ENCODE measurements around the gene RAI1. TPM values are rescaled to one million over a fixed set of nuclear protein-coding genes. Genes with fewer than 3 reads are reported as not detected.

Gene RAI1
- total RNA-seq, 2 donors from 2014 or later: 35.9 to 42.9 TPM

DNA sequence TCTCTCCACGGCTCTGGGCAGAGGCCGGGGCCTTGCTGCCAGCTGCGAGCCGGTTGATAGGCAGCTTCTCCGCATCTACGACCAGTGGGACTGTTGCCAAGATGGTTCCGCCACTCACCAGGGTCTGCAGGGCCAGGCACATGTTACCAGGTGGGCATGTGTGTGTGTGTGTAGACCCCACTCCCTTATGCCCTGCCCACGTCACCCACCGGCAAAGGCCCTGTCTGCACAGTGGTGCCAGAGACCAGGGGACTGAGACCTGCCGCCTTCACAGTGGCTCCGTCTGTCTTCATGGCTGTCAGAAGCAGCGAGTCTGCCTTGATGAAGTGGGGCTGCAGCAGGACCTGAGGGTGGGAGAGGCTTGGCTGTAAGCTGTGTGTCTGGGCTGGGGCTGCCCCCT lies 137.9 kb downstream of the RAI1 start:
- Histone ChIP-seq H3K27ac (ENCODE audit: low read depth, low read length) (no peak overlapping the region), H3K9ac (ENCODE audit: extremely low read depth, low read length, poor library complexity, severe bottlenecking) (no peak overlapping the region), H3K4me3 (ENCODE audit: low read length) (no peak overlapping the region), H3K36me3 (ENCODE audit: control insufficient read depth, insufficient read depth, low read length) (peaks cover 33% of the 10 kb centered on the region), H3K4me1 (ENCODE audit: control insufficient read depth, insufficient read depth, low read length) (peaks cover 11% of the 10 kb centered on the region), H3K9me3 (ENCODE audit: control insufficient read depth, low read length) (no peaks in the 10 kb centered on the region), H3K27me3 (ENCODE audit: control insufficient read depth, insufficient read depth, low read length, poor library complexity, severe bottlenecking) (no peaks in the 10 kb centered on the region)
- TF ChIP-seq, protein P1, sequence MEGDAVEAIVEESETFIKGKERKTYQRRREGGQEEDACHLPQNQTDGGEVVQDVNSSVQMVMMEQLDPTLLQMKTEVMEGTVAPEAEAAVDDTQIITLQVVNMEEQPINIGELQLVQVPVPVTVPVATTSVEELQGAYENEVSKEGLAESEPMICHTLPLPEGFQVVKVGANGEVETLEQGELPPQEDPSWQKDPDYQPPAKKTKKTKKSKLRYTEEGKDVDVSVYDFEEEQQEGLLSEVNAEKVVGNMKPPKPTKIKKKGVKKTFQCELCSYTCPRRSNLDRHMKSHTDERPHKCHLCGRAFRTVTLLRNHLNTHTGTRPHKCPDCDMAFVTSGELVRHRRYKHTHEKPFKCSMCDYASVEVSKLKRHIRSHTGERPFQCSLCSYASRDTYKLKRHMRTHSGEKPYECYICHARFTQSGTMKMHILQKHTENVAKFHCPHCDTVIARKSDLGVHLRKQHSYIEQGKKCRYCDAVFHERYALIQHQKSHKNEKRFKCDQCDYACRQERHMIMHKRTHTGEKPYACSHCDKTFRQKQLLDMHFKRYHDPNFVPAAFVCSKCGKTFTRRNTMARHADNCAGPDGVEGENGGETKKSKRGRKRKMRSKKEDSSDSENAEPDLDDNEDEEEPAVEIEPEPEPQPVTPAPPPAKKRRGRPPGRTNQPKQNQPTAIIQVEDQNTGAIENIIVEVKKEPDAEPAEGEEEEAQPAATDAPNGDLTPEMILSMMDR (conservative IDR thresholded peaks at IDR 0.05): no peak
- H3K27me3 Mint-ChIP-seq (ENCODE audit: insufficient read depth): no peaks in the 10 kb centered on the region
- peaks cover 40% of the 10 kb centered on the region for H3K36me3 Mint-ChIP-seq (ENCODE audit: low read depth)
- H3K27ac Mint-ChIP-seq: no peak overlapping the region
- H3K4me1 Mint-ChIP-seq: peaks cover 3% of the 10 kb centered on the region
- DNase-seq: no peak
- 94 to 100% methylated on average over 1 to 12 of the region's 12 CpGs for WGBS, 2 experiments (ENCODE audit: insufficient coverage in 1 of 2, insufficient read length in 1 of 2)
- no peak overlapping the region for H3K4me3 Mint-ChIP-seq
- H3K9me3 Mint-ChIP-seq: no peaks in the 10 kb centered on the region

DNA sequence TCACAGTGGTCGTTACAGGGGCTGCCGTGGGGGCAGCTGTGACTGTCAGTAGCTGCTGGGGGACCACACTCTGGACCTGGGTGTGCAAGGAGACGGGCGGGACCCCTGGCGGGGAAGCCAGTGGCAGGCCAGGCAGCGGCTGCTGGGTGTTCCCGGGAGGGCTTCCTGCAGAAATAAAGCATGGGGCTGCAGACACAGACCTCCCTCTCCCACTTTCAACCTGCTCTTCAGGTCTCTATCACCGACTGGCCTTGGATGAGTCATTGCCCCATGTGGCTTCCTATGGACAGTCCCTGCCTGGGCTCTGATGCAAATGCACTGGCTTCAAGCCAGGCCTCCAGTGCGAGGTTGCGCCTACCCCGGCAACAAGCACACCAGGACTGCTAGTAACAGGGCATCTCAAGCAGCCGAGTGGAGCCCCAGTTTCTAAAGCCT lies 138.3 kb downstream of the RAI1 start:
- Histone ChIP-seq H3K4me3 (ENCODE audit: low read length) (no peak overlapping the region), H3K4me1 (ENCODE audit: control insufficient read depth, insufficient read depth, low read length) (peaks cover 16% of the 10 kb centered on the region), H3K9ac (ENCODE audit: extremely low read depth, low read length, poor library complexity, severe bottlenecking) (no peak overlapping the region), H3K27ac (ENCODE audit: low read depth, low read length) (no peak overlapping the region), H3K27me3 (ENCODE audit: control insufficient read depth, insufficient read depth, low read length, poor library complexity, severe bottlenecking) (no peaks in the 10 kb centered on the region), H3K9me3 (ENCODE audit: control insufficient read depth, low read length) (no peaks in the 10 kb centered on the region), H3K36me3 (ENCODE audit: control insufficient read depth, insufficient read depth, low read length) (peaks cover 33% of the 10 kb centered on the region)
- Mint-ChIP-seq H3K9me3 (no peaks in the 10 kb centered on the region), H3K27me3 (ENCODE audit: insufficient read depth) (no peaks in the 10 kb centered on the region), H3K36me3 (ENCODE audit: low read depth) (peaks cover 39% of the 10 kb centered on the region), H3K27ac (no peak overlapping the region), H3K4me3 (no peak overlapping the region), H3K4me1 (peaks cover 8% of the 10 kb centered on the region)
- WGBS, 2 experiments (ENCODE audit: insufficient coverage in 1 of 2, insufficient read length in 1 of 2): 77 to 91% methylated on average over 11 to 12 of the region's 12 CpGs
- TF ChIP-seq, protein P1 (conservative IDR thresholded peaks at IDR 0.05): no peak
- DNase-seq: peak; percentile 91

DNA sequence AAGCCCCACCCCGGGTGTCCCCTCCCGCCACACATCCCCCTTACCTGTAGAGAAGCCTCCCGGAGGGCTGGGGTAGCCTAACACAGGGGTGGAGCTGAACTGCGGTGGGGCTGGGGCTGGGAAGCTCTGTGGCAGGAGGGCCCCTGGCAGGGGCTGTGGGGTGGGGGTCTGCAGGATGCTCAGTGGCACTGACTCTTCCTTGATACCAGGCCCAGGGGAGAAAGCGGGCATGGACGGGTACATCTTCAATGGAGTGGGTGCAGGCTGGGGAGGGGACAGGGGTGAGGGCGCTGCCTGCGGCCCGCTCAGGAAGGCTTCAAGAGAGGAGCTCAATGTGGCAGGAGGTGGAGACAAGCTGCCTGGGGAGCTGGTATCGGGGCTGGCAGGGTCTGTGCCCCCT lies 138.8 kb downstream of the RAI1 start:
- 91 to 97% methylated on average over 5 to 10 of the region's 10 CpGs for WGBS, 2 experiments (ENCODE audit: insufficient coverage in 1 of 2, insufficient read length in 1 of 2)
- H3K9ac ChIP-seq (ENCODE audit: extremely low read depth, low read length, poor library complexity, severe bottlenecking): no peak overlapping the region

More for the DNA sequence above, 138.8 kb downstream of the RAI1 start:
- Histone ChIP-seq H3K36me3 (ENCODE audit: control insufficient read depth, insufficient read depth, low read length) (peaks cover 31% of the 10 kb centered on the region), H3K27me3 (ENCODE audit: control insufficient read depth, insufficient read depth, low read length, poor library complexity, severe bottlenecking) (no peaks in the 10 kb centered on the region), H3K27ac (ENCODE audit: low read depth, low read length) (no peak overlapping the region), H3K4me1 (ENCODE audit: control insufficient read depth, insufficient read depth, low read length) (peaks cover 21% of the 10 kb centered on the region), H3K9me3 (ENCODE audit: control insufficient read depth, low read length) (no peaks in the 10 kb centered on the region), H3K4me3 (ENCODE audit: low read length) (no peak overlapping the region)
- DNase-seq: no peak
- H3K4me1 Mint-ChIP-seq: peaks cover 13% of the 10 kb centered on the region
- TF ChIP-seq, protein P1 (conservative IDR thresholded peaks at IDR 0.05): no peak
- peaks cover 34% of the 10 kb centered on the region for H3K36me3 Mint-ChIP-seq (ENCODE audit: low read depth)
- no peaks in the 10 kb centered on the region for H3K9me3 Mint-ChIP-seq
- H3K27me3 Mint-ChIP-seq (ENCODE audit: insufficient read depth): no peaks in the 10 kb centered on the region
- no peak overlapping the region for H3K4me3 Mint-ChIP-seq
- H3K27ac Mint-ChIP-seq: no peak overlapping the region

All from endodermal cell (in vitro differentiated cells).